NCI-H1105 (cell line): ENCODE data around the gene DCAF6.
"Not testable (repeated sequence)": the region's sequence is repeated elsewhere in the genome, so short reads cannot be mapped to it uniquely, and the experiment has no call there.

ENCODE experiments used
- DNase-seq: peaks from one replicate; lab custom pipeline; 2025; lab: John Stamatoyannopoulos, UW

The DCAF6 gene

GRCh38 chr1:168009322-168009721 is 72.8 kb downstream of the DCAF6 start:
- no peak for DNase-seq

GRCh38 chr1:168019407-168019806 is 82.9 kb downstream of the DCAF6 start:
- DNase-seq: no peak

- DNase-seq: no peak
Measured at GRCh38 chr1:168031198-168031597, 94.7 kb downstream of the DCAF6 start.

- DNase-seq: no peak
Measured at GRCh38 chr1:168031627-168032026, 95.1 kb downstream of the DCAF6 start.

GRCh38 chr1:168032029-168032428 is 95.5 kb downstream of the DCAF6 start:
- no peak for DNase-seq

- DNase-seq: no peak
Measured at GRCh38 chr1:168035345-168035744, 98.9 kb downstream of the DCAF6 start.

- no peak for DNase-seq
Measured at GRCh38 chr1:168042362-168042761, 105.9 kb downstream of the DCAF6 start.

- DNase-seq: no peak
Measured at GRCh38 chr1:168045311-168045710, 108.8 kb downstream of the DCAF6 start.

- DNase-seq: no peak
Measured at GRCh38 chr1:168050307-168050706, 113.8 kb downstream of the DCAF6 start.

- no peak for DNase-seq
Measured at GRCh38 chr1:168050880-168051279, 114.4 kb downstream of the DCAF6 start.

- no peak for DNase-seq
Measured at GRCh38 chr1:168053681-168054080, 117.2 kb downstream of the DCAF6 start.

GRCh38 chr1:168054117-168054516 is 117.6 kb downstream of the DCAF6 start:
- no peak for DNase-seq

- not testable (repeated sequence) for DNase-seq
Measured at GRCh38 chr1:168056152-168056551, 119.7 kb downstream of the DCAF6 start.

GRCh38 chr1:168057355-168057754 is 120.9 kb downstream of the DCAF6 start:
- DNase-seq: no peak

GRCh38 chr1:168057921-168058320 is 121.4 kb downstream of the DCAF6 start:
- no peak for DNase-seq

GRCh38 chr1:168064216-168064615 is 127.7 kb downstream of the DCAF6 start:
- no peak for DNase-seq

- no peak for DNase-seq
Measured at GRCh38 chr1:168065506-168065905, 129.0 kb downstream of the DCAF6 start.

GRCh38 chr1:168069384-168069783 is 132.9 kb downstream of the DCAF6 start:
- no peak for DNase-seq

- no peak for DNase-seq
Measured at GRCh38 chr1:168079761-168080160, 143.3 kb downstream of the DCAF6 start.

- no peak for DNase-seq
Measured at GRCh38 chr1:168081373-168082007, 145.0 kb downstream of the DCAF6 start.

- peak; percentile 64 for DNase-seq
Measured at GRCh38 chr1:168082008-168082876, 145.8 kb downstream of the DCAF6 start.

- no peak for DNase-seq
Measured at GRCh38 chr1:168083456-168084325, 147.2 kb downstream of the DCAF6 start.
